ENCODE data around the gene VEZF1.

Gene VEZF1

DNA sequence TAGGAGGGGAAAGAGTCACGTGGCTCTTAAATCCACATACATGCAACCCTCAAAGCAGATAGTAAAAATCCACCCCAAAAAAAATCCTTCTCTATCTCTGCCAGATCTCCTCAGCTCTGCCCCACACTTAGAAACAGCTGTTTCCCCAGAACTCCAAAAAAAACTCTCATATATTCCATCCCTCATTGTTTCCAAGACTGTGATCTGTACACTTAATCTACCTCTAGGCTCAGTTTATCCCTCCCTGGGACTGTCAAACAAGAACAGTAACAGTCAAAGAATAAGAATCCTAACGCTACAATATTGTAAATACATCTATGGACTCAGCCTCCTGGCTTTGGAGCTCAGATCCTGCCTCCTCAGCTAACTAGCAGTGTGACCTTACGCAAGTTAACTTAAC lies 44.4 kb downstream of the VEZF1 start:
- Histone ChIP-seq H3K4me3 (ENCODE audit: low read length) (no peak overlapping the region), H3K9me3 (ENCODE audit: control insufficient read depth, low read depth, low read length) (no peaks in the 10 kb centered on the region), H3K4me1 (ENCODE audit: control insufficient read depth, low read depth, low read length) (peaks cover 14% of the 10 kb centered on the region), H3K27me3 (ENCODE audit: control insufficient read depth, insufficient read depth, low read length) (no peaks in the 10 kb centered on the region), H3K36me3 (ENCODE audit: control insufficient read depth, low read depth, low read length) (no peaks in the 10 kb centered on the region), H3K27ac (ENCODE audit: low read length) (no peak overlapping the region), H3K9ac (ENCODE audit: low read length) (no peak overlapping the region)

DNA sequence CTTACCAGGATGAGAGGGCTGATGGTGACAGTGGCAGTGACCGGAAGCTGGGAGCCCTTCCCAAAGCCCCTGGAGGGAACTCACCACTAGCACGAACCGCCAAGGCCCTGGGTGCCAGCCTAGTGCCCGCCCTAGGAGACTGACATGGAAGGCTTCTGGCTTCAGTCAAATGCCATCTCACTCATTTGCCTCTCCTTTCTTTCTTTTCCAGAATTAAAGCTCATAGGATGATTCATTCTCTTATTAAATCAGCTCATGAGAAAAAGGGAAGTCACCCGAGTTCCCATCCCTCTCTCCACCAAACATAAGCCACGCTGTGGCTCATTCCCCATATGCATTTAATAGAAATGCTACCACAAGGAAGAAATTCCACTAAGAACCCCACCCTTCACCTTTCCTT lies 44.9 kb downstream of the VEZF1 start:
- Histone ChIP-seq H3K9me3 (ENCODE audit: control insufficient read depth, low read depth, low read length) (no peaks in the 10 kb centered on the region), H3K9ac (ENCODE audit: low read length) (no peak overlapping the region), H3K4me1 (ENCODE audit: control insufficient read depth, low read depth, low read length) (peaks cover 11% of the 10 kb centered on the region), H3K4me3 (ENCODE audit: low read length) (no peak overlapping the region), H3K36me3 (ENCODE audit: control insufficient read depth, low read depth, low read length) (no peaks in the 10 kb centered on the region), H3K27me3 (ENCODE audit: control insufficient read depth, insufficient read depth, low read length) (no peaks in the 10 kb centered on the region), H3K27ac (ENCODE audit: low read length) (no peak overlapping the region)

DNA sequence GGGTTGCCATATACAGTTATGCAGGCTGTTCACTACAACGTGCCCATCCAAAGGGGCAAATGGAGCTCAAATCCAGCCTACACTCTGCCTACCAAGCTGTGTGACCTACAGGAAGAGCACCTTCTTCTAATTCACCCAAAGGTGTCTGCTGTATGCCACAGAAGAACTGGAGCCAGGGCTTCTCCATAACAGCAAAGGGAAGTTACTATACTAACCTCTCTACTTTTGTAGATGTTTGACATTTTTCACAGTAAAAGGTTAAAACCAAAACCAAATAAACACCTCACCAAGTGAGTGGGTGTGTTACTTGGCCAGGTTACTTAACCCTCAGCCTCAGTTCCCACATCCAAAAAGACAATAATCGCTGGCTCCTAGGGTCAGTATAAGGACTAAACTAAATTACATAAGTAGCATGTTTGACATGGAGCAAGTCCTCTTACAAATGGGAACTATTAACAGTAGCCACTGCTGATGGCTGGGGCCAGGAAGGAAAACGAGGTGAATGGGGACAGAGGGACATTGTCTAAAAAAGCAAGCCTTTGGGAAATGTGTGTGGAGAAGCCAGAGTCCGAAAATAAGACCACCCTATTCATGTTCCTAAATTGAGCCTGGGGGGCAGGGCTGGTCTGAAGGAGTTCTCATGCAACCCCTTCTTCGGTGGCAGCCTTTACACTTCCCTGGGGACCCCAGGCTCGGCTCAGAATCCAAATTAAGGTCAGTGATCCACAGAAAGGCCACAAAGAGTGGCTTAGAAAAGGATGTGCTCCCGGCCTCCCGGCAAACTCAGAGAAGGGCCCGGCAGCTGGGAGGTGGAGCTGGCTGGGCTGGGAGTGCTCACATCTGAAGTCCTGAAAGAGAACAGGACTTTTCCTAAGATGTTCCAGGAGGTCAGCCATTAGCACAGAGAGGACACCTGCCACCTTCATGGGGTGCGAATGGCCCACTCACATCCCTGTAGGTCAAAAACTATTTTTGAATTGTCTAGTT lies 46.4 kb downstream of the VEZF1 start:
- no peak overlapping the region for H3K4me3 ChIP-seq (ENCODE audit: low read length)
- H3K9ac ChIP-seq (ENCODE audit: low read length): no peak overlapping the region
- H3K36me3 ChIP-seq (ENCODE audit: control insufficient read depth, low read depth, low read length): no peaks in the 10 kb centered on the region
- H3K9me3 ChIP-seq (ENCODE audit: control insufficient read depth, low read depth, low read length): no peaks in the 10 kb centered on the region
- H3K27ac ChIP-seq (ENCODE audit: low read length): no peak overlapping the region
- peaks cover 7% of the 10 kb centered on the region for H3K4me1 ChIP-seq (ENCODE audit: control insufficient read depth, low read depth, low read length)
- no peaks in the 10 kb centered on the region for H3K27me3 ChIP-seq (ENCODE audit: control insufficient read depth, insufficient read depth, low read length)

DNA sequence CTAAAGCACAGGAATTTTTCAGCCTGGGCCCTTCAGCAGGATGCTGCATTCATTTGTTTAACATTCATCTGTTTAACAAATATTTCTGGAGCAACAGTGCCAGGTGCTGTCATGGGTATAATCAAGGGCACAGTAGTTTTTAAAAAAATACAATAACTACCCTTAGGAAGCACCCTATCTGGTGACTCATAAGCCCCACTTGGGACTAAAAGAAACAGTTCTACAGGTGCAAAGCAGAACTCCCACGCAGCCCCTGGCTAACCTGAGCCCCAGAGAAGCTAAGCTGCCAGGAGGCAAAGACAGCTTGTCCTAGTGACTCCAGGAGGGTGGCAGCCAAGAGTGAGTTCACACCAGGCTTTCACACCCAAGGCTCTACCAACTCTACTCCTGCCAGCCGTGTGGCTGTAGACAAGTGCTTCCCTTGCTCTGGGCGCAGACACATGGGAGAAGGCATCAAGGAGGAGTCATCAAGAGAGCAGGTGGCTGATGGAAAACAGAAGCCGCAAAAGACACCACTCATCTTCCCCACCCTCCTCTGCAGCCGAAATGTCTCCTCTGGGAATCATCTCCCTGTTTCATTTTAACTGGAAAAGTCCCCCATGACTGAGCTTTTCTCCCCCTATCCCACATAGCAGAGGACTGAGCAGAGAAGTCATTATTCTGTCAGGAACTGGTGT lies 47.3 kb downstream of the VEZF1 start:
- no peaks in the 10 kb centered on the region for H3K27me3 ChIP-seq (ENCODE audit: control insufficient read depth, insufficient read depth, low read length)
- no peak overlapping the region for H3K9ac ChIP-seq (ENCODE audit: low read length)
- peaks cover 7% of the 10 kb centered on the region for H3K4me1 ChIP-seq (ENCODE audit: control insufficient read depth, low read depth, low read length)
- no peak overlapping the region for H3K4me3 ChIP-seq (ENCODE audit: low read length)
- H3K36me3 ChIP-seq (ENCODE audit: control insufficient read depth, low read depth, low read length): no peaks in the 10 kb centered on the region
- H3K27ac ChIP-seq (ENCODE audit: low read length): no peak overlapping the region
- H3K9me3 ChIP-seq (ENCODE audit: control insufficient read depth, low read depth, low read length): no peaks in the 10 kb centered on the region

DNA sequence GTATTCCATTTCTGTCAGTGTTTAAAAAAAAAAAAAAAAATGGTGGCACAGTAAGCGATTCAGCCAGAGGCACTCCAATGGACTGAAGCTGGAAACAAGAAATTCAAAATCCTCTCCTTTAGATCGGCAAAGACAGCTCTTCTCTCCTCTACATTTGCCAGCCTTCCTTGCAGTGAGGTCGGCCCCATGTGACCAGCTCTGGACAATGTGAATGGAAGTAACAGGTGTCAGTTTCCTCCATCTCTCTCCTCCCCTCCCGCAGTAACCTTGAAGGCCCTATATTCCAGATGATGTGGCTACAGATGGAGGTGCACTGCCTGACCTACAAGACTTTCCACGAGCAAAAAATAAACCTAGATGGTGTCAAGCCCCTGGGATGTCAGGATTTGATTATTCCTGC lies 47.8 kb downstream of the VEZF1 start:
- Histone ChIP-seq H3K27me3 (ENCODE audit: control insufficient read depth, insufficient read depth, low read length) (no peaks in the 10 kb centered on the region), H3K27ac (ENCODE audit: low read length) (no peak overlapping the region), H3K9ac (ENCODE audit: low read length) (no peak overlapping the region), H3K4me1 (ENCODE audit: control insufficient read depth, low read depth, low read length) (peaks cover 12% of the 10 kb centered on the region), H3K4me3 (ENCODE audit: low read length) (no peak overlapping the region), H3K9me3 (ENCODE audit: control insufficient read depth, low read depth, low read length) (no peaks in the 10 kb centered on the region), H3K36me3 (ENCODE audit: control insufficient read depth, low read depth, low read length) (no peaks in the 10 kb centered on the region)

DNA sequence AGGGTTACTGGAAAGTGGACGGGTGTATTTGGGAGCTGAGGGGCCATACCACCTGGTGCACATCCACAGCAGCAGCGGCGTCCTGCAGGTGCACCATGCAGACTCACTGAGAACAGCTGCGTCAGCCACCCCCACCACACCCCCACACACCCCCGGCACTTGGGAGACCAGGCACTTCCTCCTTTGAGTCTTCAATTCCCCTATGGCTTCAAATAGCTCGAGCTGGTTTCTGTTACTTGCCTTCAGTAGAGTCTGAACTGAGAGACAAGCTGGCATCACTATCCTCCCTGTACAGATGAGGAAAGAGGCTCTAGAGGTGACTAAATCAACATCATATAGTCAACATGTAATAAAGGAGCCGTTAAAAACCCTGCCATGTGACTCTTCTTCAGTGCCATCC lies 48.3 kb downstream of the VEZF1 start:
- no peak overlapping the region for H3K27ac ChIP-seq (ENCODE audit: low read length)

DNA sequence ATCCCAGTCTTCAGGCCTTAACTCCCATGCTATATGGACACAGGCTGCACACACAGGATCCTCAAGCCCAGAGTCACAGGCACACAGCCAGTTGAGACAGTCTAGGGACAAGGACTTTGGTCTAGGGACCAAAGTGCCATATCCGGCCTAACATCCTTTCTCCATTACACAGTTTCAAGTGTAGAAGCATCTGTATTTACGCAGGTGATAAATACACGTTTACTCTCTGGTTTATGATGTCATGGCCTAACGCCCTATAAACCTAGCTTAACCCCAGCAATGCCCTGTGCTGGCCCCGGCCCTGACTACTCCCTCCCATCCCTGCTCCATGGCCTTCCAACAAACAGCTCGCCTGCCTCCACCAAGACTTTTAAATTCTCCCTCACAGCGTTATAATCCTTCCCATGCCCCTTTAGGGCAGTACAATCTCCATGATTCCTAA lies 50.0 kb downstream of the VEZF1 start:
- H3K36me3 ChIP-seq (ENCODE audit: control insufficient read depth, low read depth, low read length): no peaks in the 10 kb centered on the region
- peaks cover 16% of the 10 kb centered on the region for H3K4me1 ChIP-seq (ENCODE audit: control insufficient read depth, low read depth, low read length)
- no peaks in the 10 kb centered on the region for H3K9me3 ChIP-seq (ENCODE audit: control insufficient read depth, low read depth, low read length)
- H3K27me3 ChIP-seq (ENCODE audit: control insufficient read depth, insufficient read depth, low read length): no peaks in the 10 kb centered on the region
- H3K4me3 ChIP-seq (ENCODE audit: low read length): no peak overlapping the region
- no peak overlapping the region for H3K9ac ChIP-seq (ENCODE audit: low read length)
- H3K27ac ChIP-seq (ENCODE audit: low read length): no peak overlapping the region

More for the DNA sequence above, 48.3 kb downstream of the VEZF1 start:
- Histone ChIP-seq H3K27me3 (ENCODE audit: control insufficient read depth, insufficient read depth, low read length) (no peaks in the 10 kb centered on the region), H3K4me3 (ENCODE audit: low read length) (no peak overlapping the region), H3K4me1 (ENCODE audit: control insufficient read depth, low read depth, low read length) (peaks cover 16% of the 10 kb centered on the region), H3K9me3 (ENCODE audit: control insufficient read depth, low read depth, low read length) (no peaks in the 10 kb centered on the region), H3K36me3 (ENCODE audit: control insufficient read depth, low read depth, low read length) (no peaks in the 10 kb centered on the region), H3K9ac (ENCODE audit: low read length) (no peak overlapping the region)

DNA sequence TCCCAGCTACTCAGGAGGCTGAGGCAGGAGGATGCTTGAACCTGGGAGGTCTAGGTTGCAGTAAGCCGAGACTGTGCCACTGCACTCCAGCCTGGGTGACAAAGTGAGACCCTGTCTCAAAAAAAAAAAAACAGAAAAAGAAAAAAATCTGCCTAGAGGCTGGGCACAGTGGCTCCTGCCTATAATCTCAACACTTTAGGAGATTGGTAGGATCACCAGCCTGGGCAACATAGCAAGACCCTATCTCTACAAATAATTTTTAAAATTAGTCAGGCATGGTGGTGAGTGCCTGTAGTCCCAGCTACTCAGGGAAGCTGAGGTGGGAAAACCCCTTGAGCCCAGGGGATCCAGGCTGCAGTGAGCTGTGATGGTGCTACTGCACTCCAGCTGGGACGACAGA lies 50.6 kb downstream of the VEZF1 start:
- Histone ChIP-seq H3K36me3 (ENCODE audit: control insufficient read depth, low read depth, low read length) (no peaks in the 10 kb centered on the region), H3K9me3 (ENCODE audit: control insufficient read depth, low read depth, low read length) (no peaks in the 10 kb centered on the region), H3K27me3 (ENCODE audit: control insufficient read depth, insufficient read depth, low read length) (no peaks in the 10 kb centered on the region), H3K27ac (ENCODE audit: low read length) (no peak overlapping the region), H3K4me1 (ENCODE audit: control insufficient read depth, low read depth, low read length) (peaks cover 16% of the 10 kb centered on the region), H3K4me3 (ENCODE audit: low read length) (no peak overlapping the region), H3K9ac (ENCODE audit: low read length) (no peak overlapping the region)

DNA sequence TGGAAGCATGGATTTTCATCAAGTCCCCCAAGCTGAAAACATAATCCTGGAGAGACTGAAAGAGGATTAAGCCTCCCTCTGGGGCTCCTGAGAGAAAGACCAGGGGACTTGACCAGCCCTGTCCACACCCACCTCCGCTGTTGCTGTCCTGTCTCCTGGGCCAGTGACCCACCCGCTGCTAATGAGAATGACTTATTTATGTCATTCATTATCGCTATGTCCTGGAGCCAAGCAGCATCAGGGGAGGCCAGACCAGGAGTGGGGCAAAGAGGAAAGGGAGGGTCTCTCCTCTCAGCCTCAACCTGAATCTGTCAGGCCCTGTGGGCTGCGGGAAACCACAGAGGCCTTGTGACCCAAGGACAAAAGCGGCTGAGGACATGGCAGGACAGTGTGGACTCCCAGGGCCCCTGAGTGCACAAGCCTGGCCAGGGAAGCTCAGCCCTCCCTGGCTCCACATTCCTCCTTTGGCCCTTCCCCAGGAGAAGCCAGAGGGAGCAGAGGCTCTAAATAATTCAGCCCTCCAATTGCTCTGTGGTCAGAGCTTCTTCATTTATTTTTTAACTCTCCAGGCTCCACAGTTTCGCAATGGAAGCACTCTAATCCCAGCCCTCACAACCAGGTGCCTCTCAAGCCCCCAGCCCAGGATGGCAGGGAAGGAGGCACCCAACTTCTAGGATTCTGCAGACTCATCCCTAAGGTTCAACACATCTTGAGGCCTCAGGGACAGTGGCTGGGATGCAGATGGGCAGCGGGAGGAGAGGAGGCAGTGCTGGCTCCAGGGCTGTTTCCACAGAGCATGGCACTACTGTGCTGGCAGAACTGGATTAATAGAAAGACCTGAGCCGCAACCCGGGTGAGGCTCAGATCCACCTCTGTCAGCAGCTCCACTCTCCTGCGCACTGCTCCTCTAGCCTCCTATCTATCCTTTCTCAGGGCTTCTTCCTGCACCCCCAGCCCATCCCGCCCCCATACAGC lies 51.9 kb downstream of the VEZF1 start:
- peak overlapping the region; percentile 80 for H3K9ac ChIP-seq (ENCODE audit: low read length)
- H3K4me1 ChIP-seq (ENCODE audit: control insufficient read depth, low read depth, low read length): peaks cover 16% of the 10 kb centered on the region
- H3K4me3 ChIP-seq (ENCODE audit: low read length): peak overlapping the region; percentile 34
- H3K9me3 ChIP-seq (ENCODE audit: control insufficient read depth, low read depth, low read length): no peaks in the 10 kb centered on the region
- no peaks in the 10 kb centered on the region for H3K27me3 ChIP-seq (ENCODE audit: control insufficient read depth, insufficient read depth, low read length)
- H3K36me3 ChIP-seq (ENCODE audit: control insufficient read depth, low read depth, low read length): no peaks in the 10 kb centered on the region
- H3K27ac ChIP-seq (ENCODE audit: low read length): peak overlapping the region; percentile 91

DNA sequence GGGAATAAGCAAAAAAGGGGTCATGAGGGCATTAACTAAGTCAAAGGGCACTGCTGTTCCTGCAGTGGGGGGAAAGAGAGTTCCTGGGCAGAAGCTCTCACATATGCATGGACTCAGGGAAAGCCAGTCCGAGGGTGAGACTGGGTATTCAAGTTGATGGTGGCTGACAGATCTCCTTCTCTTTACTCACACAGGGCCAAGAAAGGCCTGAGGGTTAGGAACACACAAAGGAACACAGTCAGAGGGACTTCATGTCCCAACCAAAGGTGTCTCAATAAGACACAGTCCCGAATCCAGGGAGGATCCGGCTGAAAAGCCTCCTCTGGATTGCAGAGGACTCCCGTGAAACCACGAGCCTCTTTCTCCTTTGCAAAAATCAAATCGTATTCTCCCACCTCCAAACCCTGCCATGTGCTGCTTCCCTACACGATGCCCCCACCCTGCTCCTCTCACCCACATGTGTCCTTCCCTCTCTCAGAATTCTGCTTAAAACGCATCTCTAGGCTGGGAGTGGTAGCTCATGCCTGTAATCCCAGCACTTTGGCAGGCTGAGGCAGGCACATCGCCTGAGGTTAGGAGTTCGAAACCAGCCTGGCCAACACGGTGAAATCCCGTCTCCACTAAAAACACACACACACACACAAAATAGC lies 56.4 kb downstream of the VEZF1 start:
- peaks cover 8% of the 10 kb centered on the region for H3K27me3 ChIP-seq (ENCODE audit: control insufficient read depth, insufficient read depth, low read length)
- H3K27ac ChIP-seq (ENCODE audit: low read length): no peak overlapping the region
- no peak overlapping the region for H3K4me3 ChIP-seq (ENCODE audit: low read length)
- H3K9ac ChIP-seq (ENCODE audit: low read length): no peak overlapping the region
- H3K9me3 ChIP-seq (ENCODE audit: control insufficient read depth, low read depth, low read length): no peaks in the 10 kb centered on the region
- H3K4me1 ChIP-seq (ENCODE audit: control insufficient read depth, low read depth, low read length): peaks cover 24% of the 10 kb centered on the region
- H3K36me3 ChIP-seq (ENCODE audit: control insufficient read depth, low read depth, low read length): no peaks in the 10 kb centered on the region
